Effector CD8-positive, alpha-beta T cell (primary cell): Measurements from ENCODE around the gene MAMDC4.
"Not testable (repeated sequence)": the region's sequence is repeated elsewhere in the genome, so short reads cannot be mapped to it uniquely, and the experiment has no call there.

Source experiments
- DNase-seq: peaks from one replicate; lab custom pipeline; 2025; lab: John Stamatoyannopoulos, UW

Gene MAMDC4

DNA sequence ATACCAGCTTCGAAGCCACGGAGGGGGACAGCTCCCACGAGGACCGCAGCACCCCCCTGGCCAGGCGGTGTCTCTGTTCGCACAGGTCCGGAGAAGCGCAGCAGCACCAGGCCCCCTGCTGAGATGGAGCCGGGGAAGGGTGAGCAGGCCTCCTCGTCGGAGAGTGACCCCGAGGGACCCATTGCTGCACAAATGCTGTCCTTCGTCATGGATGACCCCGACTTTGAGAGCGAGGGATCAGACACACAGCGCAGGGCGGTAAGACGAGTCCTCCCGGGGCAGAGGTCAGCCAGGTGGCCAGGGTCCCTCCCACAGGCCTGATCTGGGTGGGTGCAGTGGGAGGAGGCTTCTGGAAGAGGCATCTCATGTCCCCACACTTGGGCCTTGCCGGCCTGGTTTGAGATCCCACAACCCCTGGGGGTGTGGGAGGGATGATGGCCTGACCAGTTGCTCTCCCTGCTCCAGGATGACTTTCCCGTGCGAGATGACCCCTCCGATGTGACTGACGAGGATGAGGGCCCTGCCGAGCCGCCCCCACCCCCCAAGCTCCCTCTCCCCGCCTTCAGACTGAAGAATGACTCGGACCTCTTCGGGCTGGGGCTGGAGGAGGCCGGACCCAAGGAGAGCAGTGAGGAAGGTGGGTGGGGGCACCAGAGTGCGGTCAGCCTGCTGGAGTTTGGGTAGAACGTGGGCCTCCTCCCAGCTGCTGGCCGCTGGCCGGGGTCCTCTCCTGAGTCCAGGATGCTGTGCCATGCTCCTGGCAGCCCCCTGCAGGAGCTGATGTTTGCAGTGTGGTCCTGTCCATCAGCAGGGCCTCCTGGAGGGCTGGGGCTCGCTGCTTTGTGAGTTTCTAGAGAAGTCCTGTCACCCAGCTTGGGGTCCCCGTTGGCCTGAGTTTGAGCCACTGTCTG, 12.7 kb upstream of the MAMDC4 start:
- no peak for DNase-seq

DNA sequence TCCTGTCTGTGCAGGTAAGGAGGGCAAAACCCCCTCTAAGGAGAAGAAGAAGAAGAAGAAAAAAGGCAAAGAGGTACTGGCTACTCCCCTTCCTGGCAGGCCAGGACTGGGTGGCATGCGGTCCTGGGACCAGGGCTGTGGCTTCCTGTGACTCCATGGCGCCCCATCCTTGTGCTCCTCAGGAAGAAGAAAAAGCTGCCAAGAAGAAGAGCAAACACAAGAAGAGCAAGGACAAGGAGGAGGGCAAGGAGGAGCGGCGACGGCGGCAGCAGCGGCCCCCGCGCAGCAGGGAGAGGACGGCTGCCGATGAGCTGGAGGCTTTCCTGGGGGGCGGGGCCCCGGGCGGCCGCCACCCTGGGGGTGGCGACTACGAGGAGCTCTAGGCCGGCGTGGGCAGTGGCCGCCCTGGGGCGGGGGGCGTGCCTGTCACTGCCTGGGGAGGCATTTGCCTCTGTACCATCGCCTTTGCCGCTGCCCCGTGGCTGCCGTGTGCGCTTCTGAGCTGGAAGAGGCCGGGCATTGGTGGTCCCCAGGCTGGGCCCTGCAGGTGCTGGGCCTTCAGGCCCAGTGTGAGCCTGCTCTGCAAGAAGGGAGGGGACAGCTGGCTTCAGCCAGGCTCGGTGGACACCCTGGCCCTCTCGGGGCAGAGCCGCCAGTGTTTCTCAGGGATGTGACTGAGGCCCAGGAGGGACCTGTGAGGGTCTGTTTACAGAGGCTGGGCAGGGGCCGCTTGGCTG, 11.8 kb upstream of the MAMDC4 start:
- no peak for DNase-seq

DNA sequence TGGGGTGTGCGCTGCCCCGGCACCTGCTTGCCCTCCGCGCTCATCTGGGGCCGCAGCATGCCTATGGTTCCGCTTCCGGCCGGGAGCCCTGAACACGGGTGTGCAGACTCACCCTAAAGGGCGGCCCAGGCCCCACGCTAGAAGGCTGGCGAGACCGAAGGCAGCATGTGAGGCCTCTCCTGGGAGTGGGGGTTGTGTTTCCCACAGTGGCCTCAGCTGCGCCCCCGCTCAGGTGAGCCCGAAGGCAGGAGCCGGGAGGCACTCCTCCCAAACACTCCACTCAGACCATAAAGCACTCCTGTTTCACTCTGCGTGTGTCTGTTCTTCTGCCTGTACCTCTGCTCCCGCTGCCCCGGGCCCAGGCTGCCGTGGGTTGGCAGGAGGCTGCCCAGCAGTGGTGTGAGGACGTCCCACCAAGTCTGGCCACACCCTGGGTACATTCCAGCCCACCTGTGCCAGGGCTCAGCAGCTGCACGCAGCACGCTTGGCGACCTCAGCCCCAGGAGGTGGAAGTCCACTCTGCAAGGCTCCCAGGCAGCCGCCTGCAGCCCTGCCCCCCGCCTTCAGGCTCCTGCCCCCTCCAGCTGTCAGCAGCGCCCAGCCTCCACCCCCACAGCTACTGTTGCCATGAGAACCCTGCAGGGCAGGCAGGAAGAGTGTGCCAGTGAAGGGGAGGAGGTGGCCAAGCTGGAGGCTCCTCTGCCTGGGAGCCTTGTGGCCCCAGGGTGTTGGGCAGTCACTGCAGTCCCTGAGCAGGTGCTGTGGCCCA, 11.1 kb upstream of the MAMDC4 start:
- DNase-seq = no peak

DNA sequence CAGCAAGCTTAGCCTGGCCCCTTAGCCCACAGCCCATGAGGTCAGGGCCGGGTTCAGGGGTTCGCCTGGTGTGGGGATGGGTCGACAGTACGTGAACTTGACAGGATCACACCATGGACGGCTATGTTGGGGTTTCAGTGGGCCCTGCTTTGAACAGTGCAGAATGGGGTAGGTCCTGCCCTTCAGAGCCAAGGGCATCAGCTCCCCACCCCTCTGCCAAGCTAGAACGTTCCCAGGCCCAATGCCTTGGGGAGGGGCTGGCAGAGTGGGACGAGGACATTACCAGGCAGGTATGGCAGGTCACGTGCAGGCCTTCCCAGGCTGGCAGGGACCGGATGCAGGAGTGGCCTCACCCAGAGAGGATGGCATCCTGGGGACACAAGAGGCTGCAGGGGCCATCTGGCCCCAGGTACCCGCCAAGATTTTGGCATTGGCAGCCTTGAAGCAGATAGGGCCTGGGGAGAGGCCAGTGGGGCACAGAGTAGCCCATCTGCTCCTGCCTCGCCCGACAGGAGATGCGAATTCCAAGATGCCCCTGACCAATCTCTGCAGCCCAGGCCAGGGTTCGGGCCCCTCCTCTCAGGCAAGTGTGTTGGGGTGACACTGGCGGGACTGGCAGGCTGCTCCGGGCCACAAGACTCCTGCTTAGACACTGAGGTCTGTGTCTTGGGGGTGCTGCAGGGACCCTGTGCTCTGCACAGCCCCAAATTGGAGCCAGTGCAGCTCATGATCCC, 10.3 kb upstream of the MAMDC4 start:
- DNase-seq = not testable (repeated sequence)

DNA sequence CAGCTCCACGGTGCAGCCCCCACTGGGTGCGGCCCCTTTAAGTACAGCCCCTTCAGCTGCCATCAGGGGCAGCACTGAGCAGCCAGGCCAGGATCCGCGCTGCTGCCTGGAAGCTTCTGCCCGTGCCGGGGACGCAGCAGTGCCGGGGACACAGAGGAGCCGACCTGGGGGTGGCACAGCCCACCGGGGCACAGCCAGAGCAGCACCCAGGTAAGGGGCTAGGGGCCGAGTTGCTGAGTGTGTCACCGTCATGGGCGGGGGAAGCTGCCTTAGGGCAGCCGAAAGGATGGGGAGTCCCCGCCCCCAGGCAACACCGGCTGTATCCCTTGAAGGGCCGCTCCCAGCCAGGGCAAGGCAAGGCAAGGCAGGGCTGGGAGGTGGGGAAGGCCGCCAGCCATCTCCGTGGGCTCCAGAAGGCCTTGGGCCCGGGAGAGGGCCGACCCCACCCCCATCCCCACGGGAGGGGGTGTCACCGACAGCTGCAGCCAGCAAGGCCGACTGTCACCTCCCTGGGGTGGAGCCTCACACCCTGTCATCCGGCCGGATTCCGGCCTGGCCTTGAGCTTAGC, 9.7 kb upstream of the MAMDC4 start, which contains the start of gene AJM1:
Gene AJM1 (plus strand): TSS at position 99 of the 569 bp plus-strand sequence. CDS start 1,937 bp downstream, outside the sequence.
- peak; percentile 63 for DNase-seq

DNA sequence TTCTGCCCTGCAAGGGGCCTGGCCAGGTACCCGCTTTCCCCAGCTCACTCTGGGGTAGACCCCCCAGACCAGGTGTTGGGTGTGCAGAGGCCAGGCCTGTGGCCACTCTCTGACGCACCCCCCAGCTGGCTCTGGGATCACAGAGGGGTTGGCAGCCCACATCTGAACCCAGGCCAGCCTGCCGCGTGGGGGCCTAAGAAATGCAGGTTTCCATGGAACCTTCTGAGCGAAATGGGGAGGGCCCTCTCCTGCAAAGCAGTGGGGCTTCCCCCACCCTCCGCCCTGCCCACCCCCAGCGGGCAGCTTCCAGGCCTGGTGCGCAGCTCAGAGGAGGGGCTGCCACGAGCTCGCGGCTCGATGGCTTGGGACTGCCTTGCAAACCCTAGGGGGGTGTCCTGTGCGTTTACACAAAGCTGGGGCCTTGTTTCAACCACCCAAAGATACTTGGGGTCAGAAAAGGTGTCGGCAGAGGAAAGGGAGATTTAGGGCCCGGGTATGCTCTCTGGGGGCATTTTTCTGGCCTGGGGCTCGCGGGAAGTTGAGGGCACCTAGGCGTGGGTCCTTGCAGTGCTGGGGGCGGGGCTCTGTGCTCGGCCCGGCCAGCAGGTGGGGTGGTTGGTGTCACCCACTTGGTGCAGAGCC, 8.9 kb upstream of the MAMDC4 start:
- DNase-seq = not testable (repeated sequence)

DNA sequence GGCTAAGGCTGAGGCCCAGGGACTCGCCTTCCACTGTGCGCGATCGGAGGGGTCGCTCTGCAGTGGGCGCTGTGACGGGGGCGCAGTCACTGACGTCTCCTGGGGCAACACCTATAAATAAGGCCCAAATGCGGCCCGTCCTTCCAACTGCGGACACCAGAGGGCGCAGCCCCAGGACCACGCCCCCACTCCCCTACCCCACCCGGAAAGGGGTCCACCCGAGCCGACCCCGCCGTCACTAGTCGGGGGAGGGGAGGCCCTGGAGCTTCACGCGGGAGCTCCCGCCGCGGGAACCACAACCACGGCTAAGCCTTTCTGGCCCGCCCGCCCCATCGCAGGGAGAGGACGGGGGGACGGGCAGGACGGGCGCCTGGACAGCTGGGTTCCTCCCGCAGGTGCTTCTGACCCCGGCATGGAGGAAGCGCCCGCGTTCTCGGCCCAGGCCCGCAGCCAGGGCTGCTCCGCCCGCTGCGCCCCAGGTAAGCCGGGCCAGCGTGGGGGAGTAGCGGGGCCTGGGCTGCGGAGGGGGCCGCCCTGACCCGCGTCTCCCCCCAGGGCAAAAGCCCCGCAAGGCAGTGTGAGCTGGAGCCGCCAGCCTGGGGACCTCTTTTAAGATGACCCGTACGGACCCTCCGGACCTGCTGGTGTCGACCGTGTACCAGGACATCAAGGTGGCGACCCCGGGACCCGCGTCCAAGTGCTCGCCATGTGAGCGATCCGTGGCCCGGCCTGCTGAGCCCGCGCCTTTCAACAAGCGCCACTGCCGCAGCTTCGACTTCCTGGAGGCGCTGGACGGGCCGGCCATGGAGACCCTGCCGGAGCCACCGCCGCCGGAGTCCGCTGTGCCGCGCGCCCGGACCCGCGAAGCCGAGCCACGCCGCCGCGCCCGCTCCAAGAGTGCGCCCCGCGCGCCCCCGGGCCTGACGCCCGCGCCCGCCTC, 8.1 kb upstream of the MAMDC4 start:
- peak; percentile 30 for DNase-seq

DNA sequence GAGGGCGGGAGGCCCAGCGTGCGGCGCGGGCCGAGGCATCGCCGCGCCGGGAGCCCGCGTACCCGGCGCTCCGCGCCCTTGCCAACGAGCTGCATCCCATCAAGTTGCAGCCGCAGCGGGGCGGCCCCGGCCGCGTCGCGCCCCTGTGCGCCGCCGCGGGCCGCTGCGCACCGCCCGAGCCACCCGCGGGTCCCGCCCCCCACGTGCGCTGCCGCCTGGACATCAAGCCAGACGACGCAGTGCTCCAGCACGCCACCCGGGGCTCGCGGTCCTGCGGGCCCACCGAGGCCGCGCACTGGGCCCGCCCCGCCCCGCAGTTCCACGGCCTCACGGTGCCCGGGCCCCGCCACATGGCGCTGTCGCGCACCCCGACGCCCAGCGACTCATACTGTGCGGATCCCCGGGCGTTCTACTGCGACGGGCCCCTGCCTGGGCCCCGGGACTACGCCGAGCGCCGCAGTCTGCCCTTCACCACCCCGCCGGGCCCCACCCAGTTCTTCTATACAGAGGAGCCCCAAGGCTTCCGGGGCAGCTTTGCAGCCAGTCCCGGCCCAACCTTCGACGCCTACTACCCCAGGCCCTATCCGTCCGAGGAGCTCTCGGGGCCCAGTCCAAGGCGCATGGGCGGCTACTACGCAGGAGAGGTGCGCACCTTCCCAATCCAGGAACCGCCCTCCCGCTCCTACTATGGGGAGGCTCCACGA, 7.2 kb upstream of the MAMDC4 start:
- no peak for DNase-seq

DNA sequence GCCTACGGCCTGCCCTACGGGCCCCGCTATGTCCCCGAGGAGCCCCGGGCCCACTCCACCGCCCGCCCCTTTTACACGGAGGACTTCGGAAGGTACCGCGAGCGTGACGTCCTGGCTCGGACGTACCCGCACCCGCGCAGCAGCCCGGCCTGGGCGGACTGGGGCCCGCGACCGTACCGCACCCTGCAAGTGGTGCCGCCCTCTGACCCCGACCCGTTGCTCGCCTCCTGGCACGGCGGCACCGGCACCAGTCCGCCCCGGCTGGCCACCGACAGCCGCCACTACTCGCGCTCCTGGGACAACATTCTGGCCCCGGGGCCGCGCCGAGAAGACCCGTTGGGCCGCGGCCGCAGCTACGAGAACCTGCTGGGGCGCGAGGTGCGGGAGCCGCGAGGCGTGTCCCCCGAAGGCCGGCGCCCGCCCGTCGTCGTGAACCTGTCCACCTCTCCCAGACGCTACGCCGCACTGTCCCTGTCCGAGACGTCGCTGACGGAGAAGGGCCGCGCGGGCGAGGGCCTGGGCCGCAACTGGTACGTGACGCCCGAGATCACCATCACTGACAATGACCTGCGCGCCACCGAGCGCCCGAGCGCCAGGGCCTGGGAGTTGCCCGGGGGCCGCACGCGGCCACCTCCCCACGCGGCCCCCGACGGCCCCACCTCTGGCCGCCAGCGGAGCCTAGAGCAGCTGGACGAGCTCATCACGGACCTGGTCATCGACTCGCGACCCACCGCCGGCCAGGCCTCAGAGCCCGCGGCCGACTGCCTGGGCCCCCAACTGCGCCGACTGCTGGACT, 6.5 kb upstream of the MAMDC4 start:
- no peak for DNase-seq

DNA sequence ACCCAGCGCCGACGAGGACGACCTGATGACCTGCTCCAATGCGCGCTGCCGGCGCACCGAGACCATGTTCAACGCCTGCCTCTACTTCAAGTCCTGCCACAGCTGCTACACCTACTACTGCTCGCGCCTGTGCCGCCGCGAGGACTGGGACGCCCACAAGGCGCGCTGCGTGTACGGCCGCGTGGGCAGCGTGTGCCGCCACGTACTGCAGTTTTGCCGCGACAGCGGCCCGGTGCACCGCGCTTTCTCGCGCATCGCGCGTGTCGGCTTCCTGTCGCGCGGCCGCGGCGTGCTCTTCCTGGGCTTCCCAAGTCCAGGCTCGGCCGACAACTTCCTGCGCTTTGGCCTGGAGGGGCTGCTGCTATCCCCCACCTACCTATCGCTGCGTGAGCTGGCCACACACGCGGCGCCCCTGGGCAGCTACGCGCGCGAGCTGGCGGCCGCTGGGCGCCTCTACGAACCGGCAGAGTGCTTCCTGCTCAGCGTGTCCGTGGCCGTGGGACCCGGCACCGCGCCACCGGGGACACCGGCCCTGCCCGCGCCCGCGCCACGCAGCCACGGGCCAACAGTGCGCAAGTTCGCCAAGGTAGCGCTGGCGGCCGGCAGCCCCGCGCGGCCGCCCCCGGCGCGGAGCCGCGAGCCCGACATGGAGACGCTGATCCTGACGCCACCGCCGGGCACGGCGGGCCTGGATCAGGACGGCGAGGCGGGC, 5.6 kb upstream of the MAMDC4 start:
- DNase-seq = no peak

DNA sequence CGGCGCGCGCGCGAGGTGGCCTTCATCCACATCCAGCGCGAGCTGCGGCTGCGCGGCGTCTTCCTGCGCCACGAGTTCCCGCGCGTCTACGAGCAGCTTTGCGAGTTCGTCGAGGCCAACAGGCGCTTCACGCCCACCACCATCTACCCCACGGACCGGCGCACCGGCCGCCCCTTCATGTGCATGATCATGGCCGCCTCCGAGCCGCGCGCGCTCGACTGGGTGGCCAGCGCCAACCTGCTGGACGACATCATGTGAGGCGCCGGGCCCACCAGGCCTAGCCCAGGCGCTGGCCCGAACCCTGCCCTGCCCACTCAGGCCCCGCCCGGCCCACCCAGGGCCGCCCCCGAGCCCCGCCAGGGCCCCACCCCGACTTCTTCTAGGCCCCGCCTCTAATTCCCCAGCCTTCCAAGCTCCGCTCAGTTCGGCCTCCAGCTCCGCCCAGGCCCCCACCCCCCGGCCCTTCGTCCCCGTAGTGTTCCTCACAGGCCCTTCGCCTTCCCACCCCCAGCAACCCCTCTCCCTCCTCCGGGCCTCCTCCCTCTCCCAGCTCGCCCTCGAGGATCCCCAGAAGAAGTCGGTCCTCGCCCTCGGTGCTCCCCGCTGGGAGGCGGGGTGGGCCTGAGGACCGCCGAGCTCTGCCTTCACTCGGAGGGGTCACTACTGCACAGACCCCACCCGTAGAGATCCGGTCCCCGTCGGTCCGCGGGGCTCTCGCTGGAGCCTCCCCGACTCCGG, 4.9 kb upstream of the MAMDC4 start:
- DNase-seq = no peak

DNA sequence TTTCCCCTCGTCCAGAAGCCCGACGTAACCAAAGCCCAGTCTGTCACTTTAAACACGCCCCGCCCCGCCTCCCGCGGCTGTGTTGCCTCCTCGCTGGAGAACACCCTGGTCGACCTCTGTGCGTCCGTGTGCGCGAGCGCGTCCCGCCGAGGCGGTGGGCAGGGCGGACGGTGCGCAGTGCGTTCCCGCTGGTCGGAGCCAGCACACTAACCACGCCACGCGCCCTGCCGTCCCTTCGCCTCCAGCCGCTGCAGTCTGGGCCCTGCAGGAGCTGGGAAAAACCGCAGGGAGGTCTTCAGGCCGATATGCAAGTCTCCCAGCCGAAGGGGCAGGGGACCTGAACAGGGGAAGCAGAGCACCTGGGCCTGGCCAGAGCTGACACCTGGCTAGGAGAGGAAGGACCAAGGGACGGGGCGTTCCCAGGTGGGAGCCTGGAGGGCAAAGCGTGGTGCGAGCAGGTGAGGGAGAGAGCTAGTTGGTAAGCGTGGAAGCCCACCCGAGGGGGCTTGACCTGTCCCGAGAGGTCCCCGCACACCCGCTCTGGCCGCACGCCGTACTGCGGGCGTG, 4.2 kb upstream of the MAMDC4 start:
- peak; percentile 26 for DNase-seq

DNA sequence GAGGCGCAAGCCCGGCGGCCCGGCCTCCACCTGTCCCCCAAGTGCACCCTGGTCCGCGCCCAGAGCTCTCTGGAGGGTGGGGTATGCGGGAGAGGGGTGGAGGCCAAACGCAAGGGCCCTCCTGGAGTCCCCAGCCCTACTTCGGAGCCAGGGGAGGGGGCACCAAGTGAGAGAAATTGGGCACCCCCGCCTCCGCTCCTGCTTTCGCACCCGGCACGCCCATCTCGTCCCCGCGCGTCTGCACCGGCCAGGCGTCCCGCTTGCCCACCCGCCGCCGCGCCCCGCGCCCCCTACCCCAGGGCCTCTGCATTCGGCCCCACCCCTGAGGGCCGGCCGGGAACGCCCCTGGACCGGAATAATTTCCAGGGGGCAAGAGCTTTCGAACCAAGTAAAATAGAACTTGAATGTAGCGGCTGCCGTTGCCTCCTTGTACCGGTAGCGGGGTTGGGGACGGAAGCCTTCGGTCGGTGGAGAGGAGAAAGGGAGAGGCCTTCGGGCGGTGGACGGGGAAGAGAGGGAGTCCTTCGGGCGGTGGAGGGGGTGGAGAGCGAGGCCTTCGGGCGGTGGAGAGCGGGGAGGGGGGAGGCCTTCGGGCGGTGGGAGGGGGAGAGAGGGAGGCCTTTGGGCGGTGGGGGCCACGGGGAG, 3.6 kb upstream of the MAMDC4 start:
- DNase-seq = no peak

DNA sequence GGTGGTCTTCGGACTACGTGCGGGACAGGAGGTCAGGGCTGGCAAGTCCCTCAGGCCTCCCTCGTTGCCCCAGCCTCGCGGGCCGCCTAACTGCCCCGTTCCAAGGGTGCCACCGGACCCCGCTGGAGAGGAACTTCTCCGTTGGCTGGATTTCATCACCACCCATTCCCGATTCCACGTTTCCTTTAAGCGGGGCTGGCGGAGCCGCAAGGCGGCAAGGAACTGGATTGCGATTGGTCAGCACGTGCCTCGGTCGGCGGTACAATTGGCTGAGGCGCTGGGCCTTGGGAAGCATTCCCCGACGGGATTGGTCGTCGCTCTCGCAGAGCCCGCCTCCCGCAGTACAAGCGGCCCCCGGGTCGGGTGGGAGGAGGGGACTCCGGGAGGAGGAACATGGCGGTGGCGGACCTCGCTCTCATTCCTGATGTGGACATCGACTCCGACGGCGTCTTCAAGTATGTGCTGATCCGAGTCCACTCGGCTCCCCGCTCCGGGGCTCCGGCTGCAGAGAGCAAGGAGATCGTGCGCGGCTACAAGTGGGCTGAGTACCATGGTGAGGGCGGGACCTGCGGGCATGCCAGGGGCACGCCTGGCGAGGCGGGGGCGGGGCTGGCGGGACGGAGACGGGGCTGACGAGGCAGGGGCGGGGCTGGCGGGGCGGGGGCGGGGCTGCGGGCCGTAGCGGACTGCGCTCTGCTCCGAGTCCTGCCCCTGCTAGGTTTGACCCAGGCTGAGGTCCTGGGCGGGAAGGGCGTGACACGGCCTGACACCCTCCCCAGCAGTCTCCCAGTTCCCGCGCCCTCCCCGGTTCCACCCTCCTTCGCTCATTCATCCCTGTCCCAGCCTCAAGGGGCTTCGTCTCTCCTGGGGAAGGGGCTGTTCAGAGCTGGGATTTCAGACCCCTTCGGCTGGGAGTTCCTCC, 2.8 kb upstream of the MAMDC4 start, which contains the start of gene PHPT1:
Gene PHPT1 (plus strand): TSS at position 372 of the 922 bp plus-strand sequence. CDS start 22 bp downstream, at position 394.
- peak; percentile 91 for DNase-seq
